ENCODE data around the gene IL32. TPM values are rescaled to one million over a fixed set of nuclear protein-coding genes. Genes with fewer than 3 reads are reported as not detected.
A peak's percentile ranks its signal among the peaks of the same experiment; 100 is the strongest.

IL32 gene
- total and polyA plus RNA-seq, 9 of the 15 experiments (the other 6 are each of a cell fraction or from before 2014, with no cell fraction given) = 0.21 to 2.2 (median 0.37) TPM; not detected in 3

- intact Hi-C loops (cut with micrococcal nuclease) (loop anchor here (1.0 to 10.0 kb wide), 4 partner anchors 28 to 116 kb away; no protein-coding TSS in a partner anchor), in situ Hi-C loops (cut with MboI) (no loop called here)
- ChIA-PET CTCF (ENCODE audit: low intra/inter-chr PET ratio) (interaction anchor here (0.6 to 2.6 kb wide), 9 partner anchors 27 to 1194 kb away, joined by 3 to 20 read pairs (median 4); no protein-coding TSS in a partner anchor), POLR2A (interaction anchor here (0.6 to 1.2 kb wide), 8 partner anchors 11 to 109 kb away, joined by 3 to 4 read pairs (median 3); no protein-coding TSS in a partner anchor)
- DNase-seq (ENCODE audit: extremely low read depth in 1 of 4, low spot score in 3 of 4) (peak; percentile 93 to 98 (median 96)), ATAC-seq (peak; percentile 95), FAIRE-seq (peak; percentile 46)
- no TSS peak for BruUV-seq (replicated peaks)
- H3K27ac ChIP-seq (ENCODE audit: extremely low read depth, low read depth, low read length) = peak overlapping the region; percentile 83
- peaks cover 2% of the 10 kb centered on the region; the same call in 2 of the 3 replicates for H3K79me2 ChIP-seq (ENCODE audit: control insufficient read depth, insufficient read depth, low read length)
- peak overlapping the region; percentile 93 for H3K4me2 ChIP-seq (ENCODE audit: insufficient read depth, low read length)
- H3K27me3 ChIP-seq (ENCODE audit: control insufficient read depth in 2 of 2, insufficient read depth in 2 of 2, low read length in 2 of 2) = no peaks in the 10 kb centered on the region
- H3K9me1 ChIP-seq (ENCODE audit: control insufficient read depth, insufficient read depth, low read length) = peaks cover 4% of the 10 kb centered on the region
- H3K4me3 ChIP-seq = peak overlapping the region; percentile 93
- peak overlapping the region; percentile 85 to 97 for H3K9ac ChIP-seq (ENCODE audit: insufficient read depth in 1 of 2, low read depth in 2 of 2, low read length in 2 of 2)
- peaks cover 8 to 38% of the 10 kb centered on the region in 2 experiments for H3K4me1 ChIP-seq (replicated peaks in 1 of 2; ENCODE audit: control insufficient read depth in 2 of 2, insufficient read depth in 2 of 2, low read length in 2 of 2)
- H3K9me3 ChIP-seq (replicated peaks; ENCODE audit: control insufficient read depth, insufficient read depth, low read depth, low read length) = no peaks in the 10 kb centered on the region
- H3K36me3 ChIP-seq (ENCODE audit: control insufficient read depth, insufficient read depth, low read length) = no peaks in the 10 kb centered on the region
- 0 out of 2 replicates have a peak, but pooled peaks cover 3% of the 10 kb centered on the region for H4K20me1 ChIP-seq (replicated peaks; ENCODE audit: control insufficient read depth, insufficient read depth, low read length)
- 0% methylated on average over 29 of the region's 67 CpGs for WGBS (ENCODE audit: insufficient coverage, low coverage, missing lambda C conversion rate)
- H2AFZ ChIP-seq (ENCODE audit: low read depth, low read length) = peak overlapping the region; percentile 97
- TF ChIP-seq ZNF830 (CRISPR knock-in tag; IDR thresholded peaks at IDR 0.05) = no peak
- TF ChIP-seq ARID1B (IDR thresholded peaks at IDR 0.05) = peak; percentile 43; the same call in 1 of the 2 replicates
- TF ChIP-seq RBM39 (optimal IDR thresholded peaks at IDR 0.05; ENCODE audit: low read depth, low read length) = no peak
- TF ChIP-seq, protein P1, sequence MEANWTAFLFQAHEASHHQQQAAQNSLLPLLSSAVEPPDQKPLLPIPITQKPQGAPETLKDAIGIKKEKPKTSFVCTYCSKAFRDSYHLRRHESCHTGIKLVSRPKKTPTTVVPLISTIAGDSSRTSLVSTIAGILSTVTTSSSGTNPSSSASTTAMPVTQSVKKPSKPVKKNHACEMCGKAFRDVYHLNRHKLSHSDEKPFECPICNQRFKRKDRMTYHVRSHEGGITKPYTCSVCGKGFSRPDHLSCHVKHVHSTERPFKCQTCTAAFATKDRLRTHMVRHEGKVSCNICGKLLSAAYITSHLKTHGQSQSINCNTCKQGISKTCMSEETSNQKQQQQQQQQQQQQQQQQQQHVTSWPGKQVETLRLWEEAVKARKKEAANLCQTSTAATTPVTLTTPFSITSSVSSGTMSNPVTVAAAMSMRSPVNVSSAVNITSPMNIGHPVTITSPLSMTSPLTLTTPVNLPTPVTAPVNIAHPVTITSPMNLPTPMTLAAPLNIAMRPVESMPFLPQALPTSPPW (CRISPR knock-in tag; IDR thresholded peaks at IDR 0.05) = peak; percentile 90
- TF ChIP-seq E2F3 (CRISPR knock-in tag; IDR thresholded peaks at IDR 0.05) = 0 out of 2 replicates have a peak, but pooled peaks have one; percentile 29
- TF ChIP-seq FOXJ3 (CRISPR knock-in tag; IDR thresholded peaks at IDR 0.05) = no peak
- no peak for TF ChIP-seq ZNF311 (CRISPR knock-in tag; IDR thresholded peaks at IDR 0.05)
- TF ChIP-seq, protein P2, sequence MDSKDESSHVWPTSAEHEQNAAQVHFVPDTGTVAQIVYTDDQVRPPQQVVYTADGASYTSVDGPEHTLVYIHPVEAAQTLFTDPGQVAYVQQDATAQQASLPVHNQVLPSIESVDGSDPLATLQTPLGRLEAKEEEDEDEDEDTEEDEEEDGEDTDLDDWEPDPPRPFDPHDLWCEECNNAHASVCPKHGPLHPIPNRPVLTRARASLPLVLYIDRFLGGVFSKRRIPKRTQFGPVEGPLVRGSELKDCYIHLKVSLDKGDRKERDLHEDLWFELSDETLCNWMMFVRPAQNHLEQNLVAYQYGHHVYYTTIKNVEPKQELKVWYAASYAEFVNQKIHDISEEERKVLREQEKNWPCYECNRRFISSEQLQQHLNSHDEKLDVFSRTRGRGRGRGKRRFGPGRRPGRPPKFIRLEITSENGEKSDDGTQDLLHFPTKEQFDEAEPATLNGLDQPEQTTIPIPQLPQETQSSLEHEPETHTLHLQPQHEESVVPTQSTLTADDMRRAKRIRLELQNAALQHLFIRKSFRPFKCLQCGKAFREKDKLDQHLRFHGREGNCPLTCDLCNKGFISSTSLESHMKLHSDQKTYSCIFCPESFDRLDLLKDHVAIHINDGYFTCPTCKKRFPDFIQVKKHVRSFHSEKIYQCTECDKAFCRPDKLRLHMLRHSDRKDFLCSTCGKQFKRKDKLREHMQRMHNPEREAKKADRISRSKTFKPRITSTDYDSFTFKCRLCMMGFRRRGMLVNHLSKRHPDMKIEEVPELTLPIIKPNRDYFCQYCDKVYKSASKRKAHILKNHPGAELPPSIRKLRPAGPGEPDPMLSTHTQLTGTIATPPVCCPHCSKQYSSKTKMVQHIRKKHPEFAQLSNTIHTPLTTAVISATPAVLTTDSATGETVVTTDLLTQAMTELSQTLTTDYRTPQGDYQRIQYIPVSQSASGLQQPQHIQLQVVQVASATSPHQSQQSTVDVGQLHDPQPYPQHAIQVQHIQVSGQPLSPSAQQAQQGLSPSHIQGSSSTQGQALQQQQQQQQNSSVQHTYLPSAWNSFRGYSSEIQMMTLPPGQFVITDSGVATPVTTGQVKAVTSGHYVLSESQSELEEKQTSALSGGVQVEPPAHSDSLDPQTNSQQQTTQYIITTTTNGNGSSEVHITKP (IDR thresholded peaks at IDR 0.05; ENCODE audit: partially characterized antibody) = peak; percentile 19
- no peak for TF ChIP-seq ZNF449 (CRISPR knock-in tag; IDR thresholded peaks at IDR 0.05)
- no peak for TF ChIP-seq RAD51 (IDR thresholded peaks at IDR 0.05; ENCODE audit: borderline replicate concordance, low read depth)
- peak; percentile 52; the same call in 1 of the 2 replicates for TF ChIP-seq NR4A1 (CRISPR knock-in tag; IDR thresholded peaks at IDR 0.05)
- TF ChIP-seq NR4A1 (tag; IDR thresholded peaks at IDR 0.05) = no peak; the same call in 1 of the 2 replicates
Measured at GRCh38 chr16:3059041-3059722, 6.3 kb upstream of the IL32 start.
